MM.1S (cell line): Measurements from ENCODE around the gene PLK5.

ENCODE experiments used
- DNase-seq: peaks from one replicate; pipeline ENCODE4 v3.0.0-alpha.2; 2015
- H2AFZ ChIP-seq: fragments of 300-600 bp; sonication (generic); 2 replicates; pipeline ENCODE4 v1.6.0; 2016; ENCODE audit warnings: antibody characterized with exemption, low read length
- H3F3A ChIP-seq: fragments of 300-600 bp; sonication (generic); 2 replicates; pipeline ENCODE4 v1.6.1; 2016; ENCODE audit warnings: mild to moderate bottlenecking, antibody characterized with exemption, low read length, moderate library complexity, mixed read lengths; ENCODE audit not compliant: insufficient read depth
- H3K27ac ChIP-seq: fragments of 300-600 bp; sonication (generic); 2 replicates; pipeline ENCODE4 v1.5.1; 2016; ENCODE audit warnings: mild to moderate bottlenecking, low read length
- H3K27me3 ChIP-seq: fragments of 300-600 bp; sonication (generic); replicated peaks from 2 replicates; pipeline ENCODE4 v1.6.0; 2016; ENCODE audit warnings: low read length; ENCODE audit not compliant: insufficient read depth
- H3K36me3 ChIP-seq: fragments of 300-600 bp; sonication (generic); replicated peaks from 2 replicates; pipeline ENCODE4 v1.6.1; 2016; ENCODE audit warnings: mild to moderate bottlenecking, low read length, mixed read lengths; ENCODE audit not compliant: insufficient read depth
- H3K4me1 ChIP-seq: fragments of 300-600 bp; sonication (generic); 2 replicates; pipeline ENCODE4 v1.6.1; 2016; ENCODE audit warnings: low read length, mixed read lengths
- H3K4me2 ChIP-seq: fragments of 300-600 bp; sonication (generic); 2 replicates; pipeline ENCODE4 v1.6.0; 2016; ENCODE audit warnings: low read depth, low read length
- H3K4me3 ChIP-seq: fragments of 300-600 bp; sonication (generic); 2 replicates; pipeline ENCODE4 v1.5.1; 2016; ENCODE audit warnings: low read length, mixed read lengths
- H3K79me2 ChIP-seq: fragments of 300-600 bp; sonication (generic); 2 replicates; pipeline ENCODE4 v1.6.1; 2016; ENCODE audit warnings: mixed run types, low read length, mixed read lengths
- H3K9ac ChIP-seq: fragments of 300-600 bp; sonication (generic); 2 replicates; pipeline ENCODE4 v1.6.1; 2016; ENCODE audit warnings: low read length, mixed read lengths
- H3K9me2 ChIP-seq: fragments of 300-600 bp; sonication (generic); replicated peaks from 2 replicates; pipeline ENCODE4 v1.6.1; 2016; ENCODE audit warnings: mild to moderate bottlenecking, low read length, mixed read lengths; ENCODE audit not compliant: insufficient read depth
- H3K9me3 ChIP-seq: fragments of 300-600 bp; sonication (generic); replicated peaks from 2 replicates; pipeline ENCODE4 v1.6.1; 2016; ENCODE audit warnings: mild to moderate bottlenecking, low read length, mixed read lengths; ENCODE audit not compliant: insufficient read depth
- H4K20me1 ChIP-seq: fragments of 300-600 bp; sonication (generic); 2 replicates; pipeline ENCODE4 v1.6.1; 2016; ENCODE audit warnings: mild to moderate bottlenecking, low read length, moderate library complexity, mixed read lengths; ENCODE audit not compliant: insufficient read depth
- EZH2 ChIP-seq: fragments of 300-600 bp; sonication (generic); optimal IDR thresholded peaks from 2 replicates; pipeline ENCODE3; 2017; ENCODE audit warnings: low read depth, mild to moderate bottlenecking, antibody characterized with exemption, low read length, mixed read lengths
- EZH2phosphoT487 ChIP-seq: fragments of 300-600 bp; sonication (generic); IDR thresholded peaks from 2 replicates; pipeline ENCODE4 v1.6.1; 2018; ENCODE audit warnings: antibody characterized with exemption, low read length
- TF ChIP-seq, protein P1 (sequence below): fragments of 300-600 bp; sonication (generic); IDR thresholded peaks from 2 replicates; pipeline ENCODE4 v1.5.1; 2016; ENCODE audit warnings: antibody characterized with exemption, low read length, mixed read lengths

The PLK5 gene

DNA sequence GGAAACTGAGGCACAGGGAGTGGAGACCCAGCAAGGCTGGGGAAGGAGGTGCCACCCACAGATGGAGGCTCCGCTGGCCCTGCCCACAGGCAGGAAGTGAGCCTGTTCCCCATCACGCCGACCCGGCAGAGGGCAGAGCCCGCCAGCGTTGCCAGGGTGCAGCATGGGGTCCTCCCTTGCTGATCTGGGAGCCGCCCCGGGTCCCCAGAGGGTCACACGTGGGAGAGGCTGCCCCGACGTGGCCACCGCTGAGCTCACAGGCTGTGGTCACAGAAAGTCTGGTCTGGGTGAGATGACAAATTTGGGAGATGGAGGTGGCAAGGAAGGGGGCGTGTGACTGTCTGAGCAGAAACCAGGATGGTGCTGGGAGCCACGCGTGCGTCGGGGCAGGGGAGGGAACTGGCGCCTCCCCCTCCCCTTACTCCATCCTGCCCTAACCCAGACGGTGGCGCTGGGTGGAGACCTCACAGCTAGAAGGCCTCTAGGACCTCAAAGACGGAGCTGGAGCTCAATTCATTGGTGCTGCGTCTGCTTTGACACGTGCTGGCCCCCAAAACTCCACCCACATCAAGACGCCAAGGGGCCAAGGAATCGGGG, 36.5 kb downstream of the PLK5 start:
- Histone ChIP-seq H3K27ac (no peak overlapping the region), H3K9me2 (no peaks in the 10 kb centered on the region), H3K27me3 (no peaks in the 10 kb centered on the region), H3K9ac (no peak overlapping the region), H2AFZ (no peak overlapping the region), H3K4me2 (no peak overlapping the region), H3K79me2 (peaks cover 11% of the 10 kb centered on the region; the same call in 1 of the 2 replicates), H3F3A (no peaks in the 10 kb centered on the region), H3K4me1 (no peaks in the 10 kb centered on the region), H3K4me3 (no peak overlapping the region), H3K36me3 (no peaks in the 10 kb centered on the region), H4K20me1 (no peaks in the 10 kb centered on the region), H3K9me3 (no peaks in the 10 kb centered on the region)
- TF ChIP-seq EZH2, result no peak
- TF ChIP-seq, protein P1, sequence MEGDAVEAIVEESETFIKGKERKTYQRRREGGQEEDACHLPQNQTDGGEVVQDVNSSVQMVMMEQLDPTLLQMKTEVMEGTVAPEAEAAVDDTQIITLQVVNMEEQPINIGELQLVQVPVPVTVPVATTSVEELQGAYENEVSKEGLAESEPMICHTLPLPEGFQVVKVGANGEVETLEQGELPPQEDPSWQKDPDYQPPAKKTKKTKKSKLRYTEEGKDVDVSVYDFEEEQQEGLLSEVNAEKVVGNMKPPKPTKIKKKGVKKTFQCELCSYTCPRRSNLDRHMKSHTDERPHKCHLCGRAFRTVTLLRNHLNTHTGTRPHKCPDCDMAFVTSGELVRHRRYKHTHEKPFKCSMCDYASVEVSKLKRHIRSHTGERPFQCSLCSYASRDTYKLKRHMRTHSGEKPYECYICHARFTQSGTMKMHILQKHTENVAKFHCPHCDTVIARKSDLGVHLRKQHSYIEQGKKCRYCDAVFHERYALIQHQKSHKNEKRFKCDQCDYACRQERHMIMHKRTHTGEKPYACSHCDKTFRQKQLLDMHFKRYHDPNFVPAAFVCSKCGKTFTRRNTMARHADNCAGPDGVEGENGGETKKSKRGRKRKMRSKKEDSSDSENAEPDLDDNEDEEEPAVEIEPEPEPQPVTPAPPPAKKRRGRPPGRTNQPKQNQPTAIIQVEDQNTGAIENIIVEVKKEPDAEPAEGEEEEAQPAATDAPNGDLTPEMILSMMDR, result no peak
- TF ChIP-seq EZH2phosphoT487, result no peak
- no peak for DNase-seq

- DNase-seq, result no peak
- no peak overlapping the region for H3K4me2 ChIP-seq
- H3K27me3 ChIP-seq, result no peaks in the 10 kb centered on the region
- H3F3A ChIP-seq, result 0 out of 2 replicates have a peak, but pooled peaks cover 2% of the 10 kb centered on the region
- H4K20me1 ChIP-seq, result peaks cover 4% of the 10 kb centered on the region; the same call in 1 of the 2 replicates
- no peak overlapping the region for H3K9ac ChIP-seq
- no peaks in the 10 kb centered on the region for H3K36me3 ChIP-seq
- no peak overlapping the region for H3K27ac ChIP-seq
- no peaks in the 10 kb centered on the region for H3K4me1 ChIP-seq
- H2AFZ ChIP-seq, result no peak overlapping the region
- no peaks in the 10 kb centered on the region for H3K9me3 ChIP-seq
- H3K79me2 ChIP-seq, result peaks cover 20% of the 10 kb centered on the region
- H3K9me2 ChIP-seq, result no peaks in the 10 kb centered on the region
- H3K4me3 ChIP-seq, result no peak overlapping the region
- TF ChIP-seq, protein P1, result no peak
- TF ChIP-seq EZH2phosphoT487 (no peak), EZH2 (no peak)
Observed at GRCh38 chr19:1561236-1561842, 37.5 kb downstream of the PLK5 start.

DNA sequence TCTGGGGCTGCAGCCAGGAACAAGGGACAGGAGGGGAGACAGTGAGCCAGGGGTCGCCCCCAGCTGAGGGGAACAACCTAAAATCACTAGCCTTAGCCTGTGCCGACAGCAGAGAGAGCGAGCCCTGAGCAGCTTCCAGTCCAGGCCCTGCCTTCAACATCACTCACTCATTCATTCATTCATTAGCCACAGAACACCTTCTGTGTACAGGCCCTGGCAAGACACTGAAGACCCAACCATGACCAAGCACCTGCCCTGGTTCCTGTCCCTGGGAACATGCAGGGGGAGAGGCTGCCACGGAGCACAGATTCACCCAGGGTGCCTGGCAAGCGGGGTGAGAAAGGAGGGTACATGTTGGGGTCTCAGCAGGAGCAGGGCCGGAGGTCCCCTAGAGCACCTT, 39.4 kb downstream of the PLK5 start:
- DNase-seq, result no peak
- Histone ChIP-seq H3K79me2 (peaks cover 23% of the 10 kb centered on the region), H4K20me1 (peaks cover 4% of the 10 kb centered on the region; the same call in 1 of the 2 replicates), H3K4me3 (no peak overlapping the region), H3K9me3 (no peaks in the 10 kb centered on the region), H3K27ac (no peak overlapping the region), H3K36me3 (no peaks in the 10 kb centered on the region), H3K27me3 (no peaks in the 10 kb centered on the region), H2AFZ (no peak overlapping the region), H3K9ac (no peak overlapping the region), H3K9me2 (no peaks in the 10 kb centered on the region), H3F3A (0 out of 2 replicates have a peak, but pooled peaks cover 2% of the 10 kb centered on the region), H3K4me2 (no peak overlapping the region), H3K4me1 (no peaks in the 10 kb centered on the region)
- TF ChIP-seq, protein P1, result no peak
- TF ChIP-seq EZH2 (no peak), EZH2phosphoT487 (no peak)
